Fibroblast of pulmonary artery (primary cell): ENCODE results near the gene PCDHA4.
"Not testable (repeated sequence)": the region's sequence is repeated elsewhere in the genome, so short reads cannot be mapped to it uniquely, and the experiment has no call there.

Experiments
- DNase-seq: peaks from one replicate; pipeline ENCODE4 v3.0.0-alpha.2; 2010; ENCODE audit warnings: low read depth
- H3K4me3 ChIP-seq: replicated peaks from 2 replicates; pipeline ENCODE4 v1.5.1; 2011; ENCODE audit warnings: low read depth, mild to moderate bottlenecking, control low read depth, low read length, moderate library complexity
- TF ChIP-seq, protein P1 (sequence below): IDR thresholded peaks from 2 replicates; pipeline ENCODE4 v1.5.1; 2011; ENCODE audit warnings: mild to moderate bottlenecking, control low read depth, low read length, inconsistent platforms; ENCODE audit errors: missing control alignments

Gene PCDHA4

DNA sequence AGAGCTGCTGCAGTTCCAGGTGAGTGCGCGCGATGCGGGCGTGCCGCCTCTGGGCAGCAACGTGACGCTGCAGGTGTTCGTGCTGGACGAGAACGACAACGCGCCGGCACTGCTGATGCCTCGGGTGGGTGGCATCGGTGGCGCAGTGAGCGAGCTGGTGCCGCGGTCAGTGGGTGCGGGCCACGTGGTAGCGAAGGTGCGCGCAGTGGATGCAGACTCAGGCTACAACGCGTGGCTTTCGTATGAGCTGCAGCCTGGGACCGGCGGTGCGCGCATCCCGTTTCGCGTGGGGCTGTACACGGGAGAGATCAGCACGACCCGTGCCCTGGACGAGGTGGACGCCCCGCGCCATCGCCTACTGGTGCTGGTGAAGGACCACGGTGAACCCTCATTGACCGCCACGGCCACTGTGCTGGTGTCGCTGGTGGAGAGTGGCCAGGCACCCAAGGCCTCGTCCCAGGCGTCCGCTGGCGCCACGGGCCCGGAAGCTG is 4.0 kb upstream of the PCDHA4 start:
- no peak for DNase-seq
- no peak overlapping the region for H3K4me3 ChIP-seq
- TF ChIP-seq, protein P1, sequence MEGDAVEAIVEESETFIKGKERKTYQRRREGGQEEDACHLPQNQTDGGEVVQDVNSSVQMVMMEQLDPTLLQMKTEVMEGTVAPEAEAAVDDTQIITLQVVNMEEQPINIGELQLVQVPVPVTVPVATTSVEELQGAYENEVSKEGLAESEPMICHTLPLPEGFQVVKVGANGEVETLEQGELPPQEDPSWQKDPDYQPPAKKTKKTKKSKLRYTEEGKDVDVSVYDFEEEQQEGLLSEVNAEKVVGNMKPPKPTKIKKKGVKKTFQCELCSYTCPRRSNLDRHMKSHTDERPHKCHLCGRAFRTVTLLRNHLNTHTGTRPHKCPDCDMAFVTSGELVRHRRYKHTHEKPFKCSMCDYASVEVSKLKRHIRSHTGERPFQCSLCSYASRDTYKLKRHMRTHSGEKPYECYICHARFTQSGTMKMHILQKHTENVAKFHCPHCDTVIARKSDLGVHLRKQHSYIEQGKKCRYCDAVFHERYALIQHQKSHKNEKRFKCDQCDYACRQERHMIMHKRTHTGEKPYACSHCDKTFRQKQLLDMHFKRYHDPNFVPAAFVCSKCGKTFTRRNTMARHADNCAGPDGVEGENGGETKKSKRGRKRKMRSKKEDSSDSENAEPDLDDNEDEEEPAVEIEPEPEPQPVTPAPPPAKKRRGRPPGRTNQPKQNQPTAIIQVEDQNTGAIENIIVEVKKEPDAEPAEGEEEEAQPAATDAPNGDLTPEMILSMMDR, result no peak

DNA sequence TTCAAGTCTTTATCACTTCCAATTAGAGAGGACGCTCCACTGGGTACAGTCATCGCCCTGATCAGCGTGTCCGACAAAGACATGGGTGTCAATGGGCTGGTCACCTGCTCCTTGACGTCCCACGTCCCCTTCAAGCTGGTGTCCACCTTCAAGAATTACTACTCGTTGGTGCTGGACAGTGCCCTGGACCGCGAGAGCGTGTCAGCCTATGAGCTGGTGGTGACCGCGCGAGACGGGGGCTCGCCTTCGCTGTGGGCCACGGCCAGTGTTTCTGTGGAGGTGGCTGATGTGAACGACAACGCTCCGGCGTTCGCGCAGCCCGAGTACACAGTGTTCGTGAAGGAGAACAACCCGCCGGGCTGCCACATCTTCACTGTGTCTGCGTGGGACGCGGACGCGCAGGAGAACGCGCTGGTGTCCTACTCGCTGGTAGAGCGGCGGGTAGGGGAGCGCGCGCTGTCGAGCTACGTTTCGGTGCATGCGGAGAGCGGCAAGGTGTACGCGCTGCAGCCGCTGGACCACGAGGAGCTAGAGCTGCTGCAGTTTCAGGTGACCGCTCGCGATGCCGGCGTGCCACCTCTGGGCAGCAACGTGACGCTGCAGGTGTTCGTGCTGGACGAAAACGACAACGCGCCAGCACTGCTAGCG is 1.5 kb downstream of the PCDHA4 start:
- not testable (repeated sequence) for H3K4me3 ChIP-seq, DNase-seq

DNA sequence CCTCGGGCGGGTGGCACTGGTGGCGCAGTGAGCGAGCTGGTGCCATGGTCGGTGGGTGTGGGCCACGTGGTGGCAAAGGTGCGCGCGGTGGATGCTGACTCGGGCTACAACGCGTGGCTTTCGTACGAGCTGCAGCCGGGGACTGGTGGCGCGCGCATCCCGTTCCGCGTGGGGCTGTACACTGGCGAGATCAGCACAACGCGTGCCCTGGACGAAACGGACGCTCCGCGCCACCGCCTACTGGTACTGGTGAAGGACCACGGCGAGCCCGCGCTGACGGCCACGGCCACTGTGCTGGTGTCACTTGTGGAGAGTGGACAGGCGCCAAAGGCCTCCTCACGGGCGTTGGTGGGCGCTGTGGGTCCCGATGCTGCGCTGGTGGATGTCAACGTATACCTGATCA is 2.0 kb downstream of the PCDHA4 start:
- no peak for DNase-seq
- TF ChIP-seq, protein P1, result no peak
- H3K4me3 ChIP-seq, result no peak overlapping the region

DNA sequence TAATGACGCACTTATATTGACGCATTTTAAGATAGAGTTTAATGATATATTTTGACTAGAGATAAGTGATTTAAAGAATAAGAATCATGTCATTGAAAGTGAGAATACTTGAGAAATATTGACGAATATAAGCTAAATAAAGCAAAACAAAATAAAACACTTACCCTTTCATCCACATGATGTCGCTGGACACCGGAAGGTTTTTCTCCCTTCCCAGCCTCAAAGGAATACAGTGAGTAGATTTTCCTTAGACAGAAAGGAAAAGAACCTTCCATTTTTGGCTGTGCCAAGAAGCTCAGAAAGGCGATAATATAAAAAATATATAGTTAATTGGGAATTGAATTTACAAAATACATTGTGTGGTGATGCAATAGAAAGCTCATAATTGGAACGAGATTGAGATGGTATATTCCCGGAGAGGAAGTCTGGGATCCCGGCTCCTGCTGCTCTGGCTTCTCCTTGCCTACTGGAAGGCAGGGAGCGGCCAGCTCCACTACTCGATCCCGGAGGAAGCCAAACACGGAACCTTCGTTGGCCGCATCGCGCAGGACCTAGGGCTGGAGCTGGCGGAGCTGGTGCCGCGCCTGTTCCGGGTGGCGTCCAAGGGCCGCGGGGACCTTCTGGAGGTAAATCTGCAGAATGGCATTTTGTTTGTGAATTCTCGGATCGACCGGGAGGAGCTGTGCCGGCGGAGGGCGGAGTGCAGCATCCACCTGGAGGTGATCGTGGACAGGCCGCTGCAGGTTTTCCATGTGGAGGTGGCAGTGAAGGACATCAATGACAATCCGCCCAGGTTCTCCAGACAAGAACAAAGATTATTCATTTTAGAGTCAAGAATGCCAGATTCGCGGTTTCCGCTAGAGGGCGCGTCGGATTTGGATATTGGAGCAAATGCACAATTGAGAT is 14.8 kb downstream of the PCDHA4 start, which contains the start of gene PCDHA5:
Gene PCDHA5, plus strand, starts transcription at position 239 of the 906 bp plus-strand sequence.
- peak; percentile 18 for DNase-seq
- H3K4me3 ChIP-seq, result no peak within 1 kb of the TSS
- TF ChIP-seq, protein P1, result peak; percentile 42

DNA sequence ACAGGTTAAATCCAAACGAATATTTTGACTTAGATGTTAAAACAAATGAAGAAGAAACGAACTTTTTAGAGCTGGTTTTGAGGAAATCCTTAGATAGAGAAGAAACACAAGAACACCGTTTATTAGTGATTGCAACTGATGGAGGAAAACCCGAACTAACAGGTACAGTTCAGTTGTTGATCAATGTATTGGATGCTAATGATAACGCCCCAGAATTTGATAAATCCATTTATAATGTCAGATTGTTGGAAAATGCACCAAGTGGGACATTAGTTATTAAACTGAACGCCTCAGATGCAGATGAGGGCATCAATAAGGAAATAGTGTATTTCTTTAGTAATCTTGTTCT is 15.4 kb downstream of the PCDHA4 start:
- no peak overlapping the region for H3K4me3 ChIP-seq
- TF ChIP-seq, protein P1, result no peak
- DNase-seq, result no peak

DNA sequence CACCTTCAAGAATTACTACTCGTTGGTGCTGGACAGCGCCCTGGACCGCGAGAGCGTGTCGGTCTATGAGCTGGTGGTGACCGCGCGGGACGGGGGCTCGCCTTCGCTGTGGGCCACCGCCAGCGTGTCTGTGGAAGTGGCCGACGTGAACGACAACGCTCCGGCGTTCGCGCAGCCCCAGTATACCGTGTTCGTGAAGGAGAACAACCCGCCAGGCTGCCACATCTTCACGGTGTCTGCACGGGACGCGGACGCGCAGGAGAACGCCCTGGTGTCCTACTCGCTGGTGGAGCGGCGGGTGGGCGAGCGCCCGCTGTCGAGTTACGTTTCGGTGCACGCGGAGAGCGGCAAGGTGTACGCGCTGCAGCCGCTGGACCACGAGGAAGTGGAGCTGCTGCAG is 16.1 kb downstream of the PCDHA4 start:
- not testable (repeated sequence) for DNase-seq, H3K4me3 ChIP-seq

DNA sequence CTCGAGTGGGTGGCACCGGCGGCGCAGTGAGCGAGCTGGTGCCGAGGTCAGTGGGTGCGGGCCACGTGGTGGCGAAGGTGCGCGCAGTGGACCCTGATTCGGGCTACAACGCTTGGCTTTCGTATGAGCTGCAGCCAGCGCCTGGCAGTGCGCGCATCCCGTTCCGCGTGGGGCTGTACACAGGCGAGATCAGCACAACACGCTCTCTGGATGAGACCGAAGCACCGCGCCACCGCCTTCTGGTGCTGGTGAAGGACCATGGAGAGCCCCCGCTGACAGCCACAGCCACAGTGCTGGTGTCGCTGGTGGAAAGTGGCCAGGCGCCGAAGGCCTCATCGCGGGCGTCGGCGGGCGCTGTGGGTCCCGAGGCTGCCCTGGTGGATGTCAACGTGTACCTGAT is 16.6 kb downstream of the PCDHA4 start:
- no peak for DNase-seq
- TF ChIP-seq, protein P1, result no peak
- H3K4me3 ChIP-seq, result no peak overlapping the region
